Measurements from ENCODE around the gene PAK6. TPM values are rescaled to one million over a fixed set of nuclear protein-coding genes. Genes with fewer than 3 reads are reported as not detected.

The PAK6 gene
- polyA plus RNA-seq, 3 donors: 0.03 TPM; not detected in 2

GRCh38 chr15:40286794-40287193, 47.9 kb downstream of the PAK6 start:
- Mint-ChIP-seq H3K36me3 (peaks cover 51 to 76% of the 10 kb centered on the region in 2 donors), H3K4me3 (no peak overlapping the region), H3K27ac (no peak overlapping the region), H3K9me3 (peaks cover 0 to 6% (median 0%) of the 10 kb centered on the region in 7 donors), H3K4me1 (peaks cover 34% of the 10 kb centered on the region), H3K27me3 (ENCODE audit: low read depth in 3 of 3) (peaks cover 13 to 28% (median 16%) of the 10 kb centered on the region in 3 donors)
- Histone ChIP-seq H3K36me3 (replicated peaks in 1 of 2; ENCODE audit: control insufficient read depth in 1 of 2, insufficient read depth in 2 of 2, low read length in 2 of 2) (peaks cover 50 to 70% of the 10 kb centered on the region in 2 donors), H3K79me2 (ENCODE audit: insufficient read depth, low read length) (no peaks in the 10 kb centered on the region), H4K20me1 (ENCODE audit: insufficient read depth, low read length) (peaks cover 86% of the 10 kb centered on the region), H3K27ac (ENCODE audit: low read depth in 1 of 2, low read length in 2 of 2) (no peak overlapping the region), H3K27me3 (ENCODE audit: control insufficient read depth in 2 of 2, insufficient read depth in 2 of 2, low read length in 2 of 2) (peaks cover 0 to 15% of the 10 kb centered on the region in 2 donors), H3K4me1 (ENCODE audit: control insufficient read depth in 1 of 2, insufficient read depth in 2 of 2, low read length in 2 of 2) (peaks cover 23 to 46% of the 10 kb centered on the region in 2 donors), H3K4me2 (replicated peaks; ENCODE audit: extremely low read depth, low read length, poor library complexity, severe bottlenecking) (no peak overlapping the region), H3K9ac (ENCODE audit: insufficient read depth, low read length, poor library complexity, severe bottlenecking) (no peak overlapping the region), H3K9me3 (replicated peaks in 1 of 2; ENCODE audit: control insufficient read depth in 1 of 2, insufficient read depth in 1 of 2, low read length in 2 of 2) (no peaks in the 10 kb centered on the region), H2AFZ (ENCODE audit: insufficient read depth, low read depth, low read length, poor library complexity, severe bottlenecking) (no peak overlapping the region), H3K4me3 (replicated peaks in 1 of 3; ENCODE audit: low read depth in 2 of 3, low read length in 3 of 3) (no peak overlapping the region)
- TF ChIP-seq CTCF (IDR thresholded peaks at IDR 0.05): no peak
- no peak for DNase-seq
- intact Hi-C loops (cut with micrococcal nuclease): no loop called here
- WGBS (ENCODE audit: insufficient coverage): 83% methylated on average over 6 of the region's 7 CpGs

DNA sequence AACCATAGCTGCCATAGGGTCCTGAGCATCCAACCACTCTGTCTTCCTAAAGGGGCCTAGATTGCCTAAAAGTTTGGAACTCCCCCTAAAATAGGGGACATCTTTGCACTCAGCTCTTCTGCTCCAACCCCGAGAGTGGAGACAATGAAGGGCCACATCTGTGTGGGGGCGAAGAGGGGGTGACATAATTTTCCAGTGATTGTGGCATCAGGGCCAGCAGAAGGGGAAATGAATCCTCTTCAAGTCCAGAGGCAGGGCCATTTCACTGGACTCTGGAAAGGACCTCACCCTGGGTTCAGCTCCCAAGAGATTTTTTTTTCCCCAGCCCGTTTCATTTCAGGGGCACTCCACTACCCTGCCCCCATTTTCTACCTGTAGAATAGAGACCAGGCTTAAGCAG, 48.6 kb downstream of the PAK6 start:
- H3K4me3 Mint-ChIP-seq: no peak overlapping the region
- H3K9me3 Mint-ChIP-seq: peaks cover 0 to 6% (median 0%) of the 10 kb centered on the region in 7 donors
- peaks cover 34% of the 10 kb centered on the region for H3K4me1 Mint-ChIP-seq
- Histone ChIP-seq H3K9ac (ENCODE audit: insufficient read depth, low read length, poor library complexity, severe bottlenecking) (no peak overlapping the region), H3K79me2 (ENCODE audit: insufficient read depth, low read length) (no peaks in the 10 kb centered on the region), H2AFZ (ENCODE audit: insufficient read depth, low read depth, low read length, poor library complexity, severe bottlenecking) (no peak overlapping the region), H3K27ac (ENCODE audit: low read depth in 1 of 2, low read length in 2 of 2) (no peak overlapping the region), H3K4me1 (ENCODE audit: control insufficient read depth in 1 of 2, insufficient read depth in 2 of 2, low read length in 2 of 2) (peaks cover 23 to 39% of the 10 kb centered on the region in 2 donors), H3K4me2 (replicated peaks; ENCODE audit: extremely low read depth, low read length, poor library complexity, severe bottlenecking) (no peak overlapping the region), H3K9me3 (replicated peaks in 1 of 2; ENCODE audit: control insufficient read depth in 1 of 2, insufficient read depth in 1 of 2, low read length in 2 of 2) (no peaks in the 10 kb centered on the region), H3K27me3 (ENCODE audit: control insufficient read depth in 2 of 2, insufficient read depth in 2 of 2, low read length in 2 of 2) (peaks cover 0 to 15% of the 10 kb centered on the region in 2 donors), H3K36me3 (replicated peaks in 1 of 2; ENCODE audit: control insufficient read depth in 1 of 2, insufficient read depth in 2 of 2, low read length in 2 of 2) (peaks cover 57 to 77% of the 10 kb centered on the region in 2 donors), H4K20me1 (ENCODE audit: insufficient read depth, low read length) (peaks cover 93% of the 10 kb centered on the region), H3K4me3 (replicated peaks in 1 of 3; ENCODE audit: low read depth in 2 of 3, low read length in 3 of 3) (no peak overlapping the region)
- peaks cover 13 to 22% (median 16%) of the 10 kb centered on the region in 3 donors for H3K27me3 Mint-ChIP-seq (ENCODE audit: low read depth in 3 of 3)
- intact Hi-C loops (cut with micrococcal nuclease): no loop called here
- DNase-seq: no peak
- WGBS (ENCODE audit: insufficient coverage): 83% methylated on average over 1 of the region's 3 CpGs
- peak overlapping the region in 3 of 7 donors; percentile 30 to 80 (median 48) for H3K27ac Mint-ChIP-seq
- H3K36me3 Mint-ChIP-seq: peaks cover 58 to 83% of the 10 kb centered on the region in 2 donors
- no peak for TF ChIP-seq CTCF (IDR thresholded peaks at IDR 0.05)
